Measurements from ENCODE around the gene DENND1C.

DNA sequence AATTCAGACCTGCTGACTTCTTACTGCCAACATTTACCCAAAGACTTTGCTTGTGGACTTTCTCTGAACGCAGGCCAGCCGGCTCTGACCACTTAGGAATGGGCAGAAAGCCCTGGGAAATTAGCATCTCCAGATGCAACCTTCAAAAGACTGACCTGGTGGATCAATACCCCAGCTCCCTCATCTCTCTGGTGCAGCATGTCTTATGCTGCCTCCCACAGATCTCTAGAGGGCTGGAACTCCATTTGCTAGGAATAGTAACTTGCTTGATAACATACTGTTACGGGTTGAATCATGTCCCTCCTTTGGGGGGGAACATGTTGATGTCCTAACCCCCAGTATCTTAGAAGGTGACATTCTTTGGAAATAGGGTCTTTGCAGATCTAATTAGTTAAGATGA lies 35.1 kb downstream of the DENND1C start:
- TF ChIP-seq, protein P1, sequence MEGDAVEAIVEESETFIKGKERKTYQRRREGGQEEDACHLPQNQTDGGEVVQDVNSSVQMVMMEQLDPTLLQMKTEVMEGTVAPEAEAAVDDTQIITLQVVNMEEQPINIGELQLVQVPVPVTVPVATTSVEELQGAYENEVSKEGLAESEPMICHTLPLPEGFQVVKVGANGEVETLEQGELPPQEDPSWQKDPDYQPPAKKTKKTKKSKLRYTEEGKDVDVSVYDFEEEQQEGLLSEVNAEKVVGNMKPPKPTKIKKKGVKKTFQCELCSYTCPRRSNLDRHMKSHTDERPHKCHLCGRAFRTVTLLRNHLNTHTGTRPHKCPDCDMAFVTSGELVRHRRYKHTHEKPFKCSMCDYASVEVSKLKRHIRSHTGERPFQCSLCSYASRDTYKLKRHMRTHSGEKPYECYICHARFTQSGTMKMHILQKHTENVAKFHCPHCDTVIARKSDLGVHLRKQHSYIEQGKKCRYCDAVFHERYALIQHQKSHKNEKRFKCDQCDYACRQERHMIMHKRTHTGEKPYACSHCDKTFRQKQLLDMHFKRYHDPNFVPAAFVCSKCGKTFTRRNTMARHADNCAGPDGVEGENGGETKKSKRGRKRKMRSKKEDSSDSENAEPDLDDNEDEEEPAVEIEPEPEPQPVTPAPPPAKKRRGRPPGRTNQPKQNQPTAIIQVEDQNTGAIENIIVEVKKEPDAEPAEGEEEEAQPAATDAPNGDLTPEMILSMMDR (IDR thresholded peaks at IDR 0.05) = no peak
- no peak for TF ChIP-seq POLR2A (IDR thresholded peaks at IDR 0.05)
